HEK293T (cell line): ENCODE data around the gene CRYBG1.

Source experiments
- FOXA1 ChIP-seq: fragments of 450-650 bp; IDR thresholded peaks from 2 replicates; pipeline ENCODE4 v1.6.1; 2016; ENCODE audit warnings: mild to moderate bottlenecking
- FOXK2 ChIP-seq: fragments of 450-650 bp; IDR thresholded peaks from 2 replicates; pipeline ENCODE4 v1.6.1; 2016; ENCODE audit warnings: mild to moderate bottlenecking
- FOXM1 ChIP-seq: fragments of 450-650 bp; IDR thresholded peaks from 2 replicates; pipeline ENCODE4 v1.6.1; 2017; ENCODE audit warnings: mild to moderate bottlenecking, borderline replicate concordance
- L3MBTL2 ChIP-seq: fragments of 450-650 bp; conservative IDR thresholded peaks from 2 replicates; pipeline ENCODE4 v1.6.1; 2016; ENCODE audit warnings: mild to moderate bottlenecking
- NFRKB ChIP-seq: fragments of 450-650 bp; IDR thresholded peaks from 2 replicates; pipeline ENCODE4 v1.6.1; 2016; ENCODE audit warnings: mild to moderate bottlenecking, moderate library complexity
- SP1 ChIP-seq: fragments of 450-650 bp; IDR thresholded peaks from 2 replicates; pipeline ENCODE4 v1.6.1; 2017
- SUZ12 ChIP-seq: fragments of 450-650 bp; IDR thresholded peaks from 2 replicates; pipeline ENCODE4 v1.6.1; 2016; ENCODE audit warnings: mild to moderate bottlenecking
- ZNF384 ChIP-seq: fragments of 450-650 bp; IDR thresholded peaks from 2 replicates; pipeline ENCODE4 v1.6.1; 2016
- TF ChIP-seq, protein P1 (sequence below): fragments of 450-650 bp; IDR thresholded peaks from 2 replicates; pipeline ENCODE4 v1.6.1; 2016

DNA sequence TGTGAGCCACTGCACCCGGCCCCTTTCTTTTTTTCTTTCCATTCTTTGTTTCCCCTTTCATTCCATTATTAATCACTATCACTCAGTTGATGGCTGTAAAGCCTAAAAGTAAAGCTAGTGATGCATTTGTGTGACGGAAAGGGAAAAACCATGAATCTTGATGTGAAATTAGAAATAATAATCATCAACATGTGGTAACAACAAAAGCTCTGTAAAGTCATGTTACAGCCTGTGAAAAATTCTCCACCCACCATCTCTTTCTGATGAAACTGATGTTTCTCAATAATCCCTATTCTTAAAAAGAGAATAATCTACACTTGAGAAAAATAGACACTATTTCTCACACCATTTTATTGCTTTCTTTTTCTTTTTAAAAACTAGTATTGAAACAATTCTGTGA is 80.0 kb downstream of the CRYBG1 start:
- TF ChIP-seq NFRKB, result no peak
- no peak for TF ChIP-seq FOXA1
- TF ChIP-seq FOXK2, result no peak
- TF ChIP-seq ZNF384, result no peak
- TF ChIP-seq SP1, result no peak
- no peak for TF ChIP-seq L3MBTL2
- no peak for TF ChIP-seq FOXM1
- TF ChIP-seq SUZ12, result no peak
- TF ChIP-seq, protein P1, sequence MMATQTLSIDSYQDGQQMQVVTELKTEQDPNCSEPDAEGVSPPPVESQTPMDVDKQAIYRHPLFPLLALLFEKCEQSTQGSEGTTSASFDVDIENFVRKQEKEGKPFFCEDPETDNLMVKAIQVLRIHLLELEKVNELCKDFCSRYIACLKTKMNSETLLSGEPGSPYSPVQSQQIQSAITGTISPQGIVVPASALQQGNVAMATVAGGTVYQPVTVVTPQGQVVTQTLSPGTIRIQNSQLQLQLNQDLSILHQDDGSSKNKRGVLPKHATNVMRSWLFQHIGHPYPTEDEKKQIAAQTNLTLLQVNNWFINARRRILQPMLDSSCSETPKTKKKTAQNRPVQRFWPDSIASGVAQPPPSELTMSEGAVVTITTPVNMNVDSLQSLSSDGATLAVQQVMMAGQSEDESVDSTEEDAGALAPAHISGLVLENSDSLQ, result no peak
